Measurements from ENCODE around the gene B4GAT1. TPM values are rescaled to one million over a fixed set of nuclear protein-coding genes. Genes with fewer than 3 reads are reported as not detected.

B4GAT1 gene
- polyA plus RNA-seq, 1 of the 3 experiments (the other 2 are of a cell fraction) = 26.4 TPM

DNA sequence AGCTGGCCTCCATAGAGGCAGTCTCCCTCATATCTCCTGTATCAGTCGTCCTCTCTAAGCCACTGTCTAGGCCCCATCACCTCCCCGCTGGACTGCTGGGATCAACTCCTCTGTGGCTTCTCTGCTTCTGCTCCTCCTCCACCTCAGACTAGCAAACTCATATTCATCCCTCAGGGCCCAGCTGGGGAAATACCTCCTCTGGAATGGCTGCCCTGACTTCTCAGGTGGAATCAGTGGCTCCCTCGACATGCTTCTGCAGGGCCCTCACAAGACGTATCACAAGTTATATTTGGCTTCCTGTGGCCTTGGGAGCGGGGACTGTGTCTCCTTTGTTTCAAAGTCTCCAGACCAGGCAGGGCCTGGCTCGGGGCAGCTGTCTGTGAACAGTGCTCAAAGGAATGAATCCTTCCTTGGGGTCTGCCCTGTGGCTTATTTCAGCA lies 14.1 kb upstream of the B4GAT1 start:
- H3K4me3 ChIP-seq (ENCODE audit: low read depth in 2 of 2, low read length in 1 of 2) = no peak overlapping the region
- H3K4me1 ChIP-seq (ENCODE audit: control insufficient read depth in 1 of 2, insufficient read depth in 2 of 2, low read depth in 1 of 2, low read length in 1 of 2) = peaks cover 0 to 7% of the 10 kb centered on the region in 2 experiments; a peak in 1 of 4 replicates
- no peak overlapping the region for H3K9ac ChIP-seq
- H4K20me1 ChIP-seq (ENCODE audit: insufficient read depth) = no peaks in the 10 kb centered on the region
- H3K36me3 ChIP-seq (replicated peaks in 1 of 2; ENCODE audit: control insufficient read depth in 1 of 2, insufficient read depth in 2 of 2, low read length in 1 of 2) = no peaks in the 10 kb centered on the region
- no peak overlapping the region for H3K27ac ChIP-seq (ENCODE audit: low read depth in 2 of 2, low read length in 1 of 2)
- ChIA-PET POLR2A (no interaction called here), CTCF (interaction anchor here (1.3 to 2.6 kb wide), 4 partner anchors 24 to 50 kb away, joined by 3 to 9 read pairs (median 5); partner anchors contain the start of gene RIN1)
- no peak for TF ChIP-seq FOXJ3 (CRISPR knock-in tag; IDR thresholded peaks at IDR 0.05)
- no peak for TF ChIP-seq FOXM1 (IDR thresholded peaks at IDR 0.05; ENCODE audit: low read depth)
- TF ChIP-seq, protein P1, sequence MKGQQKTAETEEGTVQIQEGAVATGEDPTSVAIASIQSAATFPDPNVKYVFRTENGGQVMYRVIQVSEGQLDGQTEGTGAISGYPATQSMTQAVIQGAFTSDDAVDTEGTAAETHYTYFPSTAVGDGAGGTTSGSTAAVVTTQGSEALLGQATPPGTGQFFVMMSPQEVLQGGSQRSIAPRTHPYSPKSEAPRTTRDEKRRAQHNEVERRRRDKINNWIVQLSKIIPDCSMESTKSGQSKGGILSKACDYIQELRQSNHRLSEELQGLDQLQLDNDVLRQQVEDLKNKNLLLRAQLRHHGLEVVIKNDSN (IDR thresholded peaks at IDR 0.05; ENCODE audit: borderline replicate concordance, low read depth) = no peak
- TF ChIP-seq GABPA (IDR thresholded peaks at IDR 0.05; ENCODE audit: low read depth) = no peak
- TF ChIP-seq POLR2AphosphoS5 (IDR thresholded peaks at IDR 0.05; ENCODE audit: low read depth, low read length) = no peak
- TF ChIP-seq NRF1 (IDR thresholded peaks at IDR 0.05; ENCODE audit: low read depth, low read length) = no peak
- TF ChIP-seq EP300 (IDR thresholded peaks at IDR 0.05; ENCODE audit: borderline replicate concordance in 1 of 2, low read depth in 1 of 2, low read length in 1 of 2) = no peak
- TF ChIP-seq YY1 (IDR thresholded peaks at IDR 0.05; ENCODE audit: low read depth) = no peak
- no peak for TF ChIP-seq RXRA (IDR thresholded peaks at IDR 0.05; ENCODE audit: borderline replicate concordance, low read depth)
- TF ChIP-seq SMC3 (IDR thresholded peaks at IDR 0.05; ENCODE audit: low read depth, low read length) = no peak
- TF ChIP-seq CHD2 (IDR thresholded peaks at IDR 0.05; ENCODE audit: low read length, partially characterized antibody) = no peak
- no peak overlapping the region for H2AFZ ChIP-seq (ENCODE audit: low read depth)
- WGBS (ENCODE audit: low lambda C conversion rate) = 88% methylated on average over 6 of the region's 6 CpGs
- no peaks in the 10 kb centered on the region for H3K9me2 ChIP-seq
- peaks cover 3% of the 10 kb centered on the region for H3F3A ChIP-seq (replicated peaks; ENCODE audit: insufficient read depth)
- H3K4me2 ChIP-seq = no peak overlapping the region
- no peak for DNase-seq
- no peaks in the 10 kb centered on the region for H3K27me3 ChIP-seq (ENCODE audit: insufficient read depth)
- H3K9me3 ChIP-seq = no peaks in the 10 kb centered on the region
- no peaks in the 10 kb centered on the region for H3K79me2 ChIP-seq (ENCODE audit: insufficient read depth)

DNA sequence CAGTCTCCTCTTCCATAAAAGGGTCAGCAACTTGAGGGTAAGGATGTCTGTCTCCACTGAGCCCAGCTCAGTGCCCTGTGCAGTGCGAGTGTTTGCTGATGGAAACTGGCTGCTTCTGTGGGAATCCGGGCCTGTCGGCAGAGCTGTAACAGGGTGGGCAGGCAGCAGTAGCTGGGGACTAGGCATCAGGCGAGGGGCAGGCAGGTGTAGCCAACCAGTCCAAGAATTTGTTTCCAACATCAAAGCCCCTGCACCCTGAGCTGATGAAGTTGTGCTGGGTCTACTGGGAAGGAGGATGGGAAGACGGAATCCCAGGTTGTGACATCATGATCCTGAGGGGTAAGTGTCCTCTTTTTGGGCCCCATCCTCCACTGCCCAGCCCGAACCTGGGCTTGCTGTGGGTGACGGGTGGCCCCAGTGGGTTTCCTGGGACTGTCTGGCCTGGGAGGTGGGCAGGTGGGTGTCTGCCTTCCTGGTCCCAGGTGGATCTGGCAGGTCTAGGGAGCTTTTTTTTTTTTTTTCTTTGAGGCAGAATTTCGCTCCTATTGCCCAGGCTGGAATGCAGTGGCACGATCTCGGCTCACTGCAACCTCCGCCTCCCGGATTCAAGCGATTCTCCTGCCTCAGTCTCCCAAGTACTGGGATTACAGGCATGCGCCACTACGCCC lies 13.1 kb upstream of the B4GAT1 start:
- DNase-seq = no peak
- CTCF ChIA-PET = interaction anchor here (1.1 to 2.6 kb wide), 3 partner anchors 26 to 49 kb away, joined by 3 to 9 read pairs (median 3); no protein-coding TSS in a partner anchor
- H3K9me3 ChIP-seq = no peaks in the 10 kb centered on the region
- no peak overlapping the region for H3K27ac ChIP-seq (ENCODE audit: low read depth in 2 of 2, low read length in 1 of 2)
- no peak for TF ChIP-seq FOXJ3 (CRISPR knock-in tag; IDR thresholded peaks at IDR 0.05)
- H3K4me2 ChIP-seq = no peak overlapping the region
- no peaks in the 10 kb centered on the region for H3K9me2 ChIP-seq
- peaks cover 0 to 2% of the 10 kb centered on the region in 2 experiments; a peak in 1 of 4 replicates for H3K4me1 ChIP-seq (ENCODE audit: control insufficient read depth in 1 of 2, insufficient read depth in 2 of 2, low read depth in 1 of 2, low read length in 1 of 2)
- H3K9ac ChIP-seq = no peak overlapping the region
- no peaks in the 10 kb centered on the region for H3K79me2 ChIP-seq (ENCODE audit: insufficient read depth)
- no peaks in the 10 kb centered on the region for H3K36me3 ChIP-seq (replicated peaks in 1 of 2; ENCODE audit: control insufficient read depth in 1 of 2, insufficient read depth in 2 of 2, low read length in 1 of 2)
- no peaks in the 10 kb centered on the region for H3K27me3 ChIP-seq (ENCODE audit: insufficient read depth)
- no peaks in the 10 kb centered on the region for H4K20me1 ChIP-seq (ENCODE audit: insufficient read depth)
- H3F3A ChIP-seq (replicated peaks; ENCODE audit: insufficient read depth) = peaks cover 3% of the 10 kb centered on the region
- POLR2A ChIA-PET = no interaction called here
- H3K4me3 ChIP-seq (ENCODE audit: low read depth in 2 of 2, low read length in 1 of 2) = no peak overlapping the region
- 94% methylated on average over 15 of the region's 15 CpGs for WGBS (ENCODE audit: low lambda C conversion rate)
- H2AFZ ChIP-seq (ENCODE audit: low read depth) = no peak overlapping the region

Data from SK-N-SH (cell line).